GM12875 (cell line): ENCODE measurements around the gene IKZF1.

Source experiments
- H3K4me3 ChIP-seq: one replicate; pipeline ENCODE4 v1.5.1; 2011; ENCODE audit warnings: low read depth, low read length, control low read depth
- CTCF ChIP-seq: IDR thresholded peaks from 2 replicates; pipeline ENCODE4 v1.5.1; 2011; ENCODE audit warnings: low read depth, mild to moderate bottlenecking, control low read depth, inconsistent platforms, low read length, moderate library complexity, borderline replicate concordance; ENCODE audit not compliant: insufficient read depth

The IKZF1 gene

DNA sequence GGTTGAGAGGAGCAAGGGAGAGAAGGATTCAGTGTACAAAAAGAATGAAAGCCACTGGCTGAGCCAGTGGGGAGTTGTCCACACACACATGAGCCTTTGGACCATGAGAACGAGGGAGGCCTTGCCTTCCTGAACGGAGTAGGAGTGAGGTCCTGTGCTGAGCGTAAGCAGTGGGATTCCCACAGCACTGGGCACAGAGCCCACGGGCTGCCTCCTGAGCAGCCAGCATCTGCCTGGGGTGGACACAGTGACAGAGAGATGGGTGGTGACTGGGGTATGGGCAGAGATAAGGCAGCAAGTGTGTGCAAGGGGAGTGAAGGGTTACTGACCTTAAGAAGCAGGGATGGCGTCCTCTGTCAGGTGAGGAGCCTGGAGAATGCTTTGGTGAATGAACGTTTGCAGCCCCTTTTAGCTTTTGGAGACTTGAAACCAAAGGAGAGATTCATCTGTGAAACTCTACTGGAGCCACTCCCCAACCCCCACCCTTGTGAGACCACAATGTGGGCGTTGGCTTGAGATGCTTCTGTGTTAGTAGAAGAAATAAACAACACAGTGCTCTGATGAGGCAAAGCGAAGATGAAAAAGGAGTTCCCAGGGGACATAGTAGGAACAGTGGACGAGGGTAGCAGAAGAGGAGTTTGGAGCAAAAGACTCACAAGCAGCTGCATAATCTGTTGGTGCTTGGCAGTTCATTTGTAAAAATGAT is 89.2 kb downstream of the IKZF1 start:
- TF ChIP-seq CTCF, result no peak
- H3K4me3 ChIP-seq, result no peak overlapping the region

- no peak overlapping the region for H3K4me3 ChIP-seq
- no peak for TF ChIP-seq CTCF
These were observed 89.8 kb downstream of the IKZF1 start for GRCh38 chr7:50394315-50394714.

DNA sequence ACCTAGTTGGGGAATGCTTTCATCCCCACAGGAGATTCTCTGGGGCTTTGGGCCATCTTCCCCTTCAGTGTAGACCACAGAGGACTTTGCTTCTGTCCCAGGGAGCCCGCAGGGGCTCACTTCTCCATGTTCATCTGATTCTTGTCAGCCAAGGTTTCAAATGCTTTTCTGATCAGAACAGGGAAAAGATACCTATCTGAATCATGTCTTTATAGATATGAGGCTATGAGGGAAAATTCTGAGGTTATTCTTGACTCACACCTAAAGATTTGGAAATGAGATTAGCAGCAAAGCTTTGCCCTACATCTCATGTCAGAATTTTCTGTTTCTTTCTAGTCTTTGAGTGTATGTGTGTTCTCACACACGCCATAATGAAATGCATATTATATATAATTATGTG is 92.3 kb downstream of the IKZF1 start:
- H3K4me3 ChIP-seq, result no peak overlapping the region
- TF ChIP-seq CTCF, result no peak

- H3K4me3 ChIP-seq, result no peak overlapping the region
- TF ChIP-seq CTCF, result no peak
These were observed 92.9 kb downstream of the IKZF1 start for GRCh38 chr7:50397320-50397970.

DNA sequence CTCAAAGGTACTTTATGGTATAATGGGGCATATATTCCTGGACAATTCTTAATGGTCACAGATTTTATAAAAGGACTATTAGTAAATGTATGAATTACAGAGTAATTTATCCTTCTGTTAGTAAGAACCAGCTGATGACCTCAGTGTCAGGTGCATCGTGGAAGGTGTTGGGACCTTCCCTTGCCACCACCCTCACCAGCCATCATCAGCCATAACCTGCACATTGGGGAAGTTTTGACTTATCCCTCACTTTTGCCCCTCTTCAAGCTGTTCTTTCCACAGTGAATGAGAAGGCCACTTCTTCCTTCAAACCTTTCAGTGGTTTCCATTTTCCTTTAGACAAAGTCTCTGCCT is 93.4 kb downstream of the IKZF1 start:
- H3K4me3 ChIP-seq, result no peak overlapping the region
- TF ChIP-seq CTCF, result no peak

GRCh38 chr7:50399206-50399605 is 94.7 kb downstream of the IKZF1 start:
- H3K4me3 ChIP-seq, result no peak overlapping the region
- no peak for TF ChIP-seq CTCF

- TF ChIP-seq CTCF, result no peak
- no peak overlapping the region for H3K4me3 ChIP-seq
These were observed 95.1 kb downstream of the IKZF1 start for GRCh38 chr7:50399635-50400034.
